Measurements from ENCODE around the gene DCAF11.

DCAF11 gene

DNA sequence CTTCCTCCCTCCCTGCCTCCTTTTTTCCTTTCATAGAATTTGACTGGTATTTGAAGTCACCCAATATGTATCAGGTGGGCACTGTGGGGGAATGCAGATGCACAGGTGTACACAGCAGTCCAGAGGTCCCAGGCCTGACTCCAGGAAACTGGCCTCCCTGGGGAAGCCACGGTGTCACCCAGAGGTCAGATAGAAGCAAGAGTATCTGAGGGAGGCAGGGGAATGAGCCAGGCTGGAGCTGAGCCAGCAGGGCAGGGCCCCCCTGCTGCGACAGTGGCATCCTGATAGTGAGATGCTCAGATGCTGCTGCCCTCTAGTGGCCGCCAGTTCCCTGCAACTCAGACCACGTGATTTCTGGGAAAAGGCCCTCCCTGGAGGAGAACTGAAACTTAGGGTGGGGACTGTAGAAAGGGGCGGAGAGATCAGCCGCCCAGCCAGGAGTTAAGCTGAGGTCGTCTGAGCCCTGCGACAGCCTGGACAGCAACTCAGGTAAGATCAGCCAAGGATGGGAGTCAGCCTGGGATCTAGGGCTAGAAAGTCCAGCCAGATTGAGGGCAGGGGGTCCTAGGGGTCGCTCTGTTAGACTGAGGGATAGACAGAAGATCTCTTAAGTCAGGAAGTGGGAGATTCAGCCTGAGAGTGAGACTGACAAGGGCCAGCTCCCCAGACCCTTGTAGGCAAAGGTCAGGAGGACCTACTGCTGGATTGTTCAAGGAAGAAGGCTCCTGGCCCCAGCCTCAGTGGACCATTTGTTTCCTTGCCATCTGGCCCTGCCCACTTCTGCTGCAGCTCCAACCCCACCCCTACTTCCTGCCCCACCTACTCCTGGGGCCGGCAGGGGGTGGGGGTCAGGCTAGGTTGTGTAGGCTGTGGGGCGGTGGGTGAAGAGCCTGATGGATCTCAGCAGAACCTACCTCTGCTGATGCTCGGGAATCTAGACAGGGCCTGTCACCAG, 46.5 kb downstream of the DCAF11 start, which contains the start of gene IRF9:
Gene IRF9 (plus strand): TSS at position 416 of the 955 bp plus-strand sequence. CDS start 880 bp downstream, outside the sequence.
- DNase-seq (ENCODE audit: low read depth in 2 of 2), result peak; percentile 91 to 98

DNA sequence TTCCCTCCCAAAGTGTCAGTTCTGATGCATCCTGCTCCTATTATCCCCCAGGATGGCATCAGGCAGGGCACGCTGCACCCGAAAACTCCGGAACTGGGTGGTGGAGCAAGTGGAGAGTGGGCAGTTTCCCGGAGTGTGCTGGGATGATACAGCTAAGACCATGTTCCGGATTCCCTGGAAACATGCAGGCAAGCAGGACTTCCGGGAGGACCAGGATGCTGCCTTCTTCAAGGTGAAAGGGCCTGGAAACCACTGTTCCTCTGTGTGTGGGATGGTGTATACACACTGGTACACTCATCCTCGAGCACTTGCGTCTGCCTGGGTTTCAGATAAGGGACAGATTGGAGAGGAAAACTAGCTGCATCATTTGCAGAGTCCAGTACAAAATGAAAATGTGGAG, 47.5 kb downstream of the DCAF11 start:
- no peak for DNase-seq (ENCODE audit: low read depth in 2 of 2)

DNA sequence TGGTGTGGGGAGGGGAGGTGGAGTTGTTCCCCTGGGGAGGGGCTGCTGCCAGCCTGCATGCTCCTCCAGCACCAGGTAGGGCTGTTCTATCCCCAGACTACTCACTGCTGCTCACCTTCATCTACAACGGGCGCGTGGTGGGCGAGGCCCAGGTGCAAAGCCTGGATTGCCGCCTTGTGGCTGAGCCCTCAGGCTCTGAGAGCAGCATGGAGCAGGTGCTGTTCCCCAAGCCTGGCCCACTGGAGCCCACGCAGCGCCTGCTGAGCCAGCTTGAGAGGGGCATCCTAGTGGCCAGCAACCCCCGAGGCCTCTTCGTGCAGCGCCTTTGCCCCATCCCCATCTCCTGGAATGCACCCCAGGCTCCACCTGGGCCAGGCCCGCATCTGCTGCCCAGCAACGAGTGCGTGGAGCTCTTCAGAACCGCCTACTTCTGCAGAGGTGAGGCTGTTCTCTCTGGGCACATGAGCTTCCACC, 50.0 kb downstream of the DCAF11 start:
- DNase-seq (ENCODE audit: low read depth in 2 of 2), result no peak

DNA sequence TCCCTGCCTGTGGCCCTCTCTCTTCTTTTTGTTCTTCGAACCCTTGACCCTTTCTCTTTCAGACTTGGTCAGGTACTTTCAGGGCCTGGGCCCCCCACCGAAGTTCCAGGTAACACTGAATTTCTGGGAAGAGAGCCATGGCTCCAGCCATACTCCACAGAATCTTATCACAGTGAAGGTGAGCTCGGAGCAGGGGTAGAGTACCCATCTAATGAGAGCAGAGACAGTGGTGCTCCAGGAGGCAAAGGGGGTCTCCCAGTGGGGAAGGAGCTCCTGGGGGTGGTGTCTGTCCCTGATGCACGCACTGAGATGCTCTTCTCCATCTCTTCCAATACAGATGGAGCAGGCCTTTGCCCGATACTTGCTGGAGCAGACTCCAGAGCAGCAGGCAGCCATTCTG, 51.2 kb downstream of the DCAF11 start:
- no peak for DNase-seq (ENCODE audit: low read depth in 2 of 2)

DNA sequence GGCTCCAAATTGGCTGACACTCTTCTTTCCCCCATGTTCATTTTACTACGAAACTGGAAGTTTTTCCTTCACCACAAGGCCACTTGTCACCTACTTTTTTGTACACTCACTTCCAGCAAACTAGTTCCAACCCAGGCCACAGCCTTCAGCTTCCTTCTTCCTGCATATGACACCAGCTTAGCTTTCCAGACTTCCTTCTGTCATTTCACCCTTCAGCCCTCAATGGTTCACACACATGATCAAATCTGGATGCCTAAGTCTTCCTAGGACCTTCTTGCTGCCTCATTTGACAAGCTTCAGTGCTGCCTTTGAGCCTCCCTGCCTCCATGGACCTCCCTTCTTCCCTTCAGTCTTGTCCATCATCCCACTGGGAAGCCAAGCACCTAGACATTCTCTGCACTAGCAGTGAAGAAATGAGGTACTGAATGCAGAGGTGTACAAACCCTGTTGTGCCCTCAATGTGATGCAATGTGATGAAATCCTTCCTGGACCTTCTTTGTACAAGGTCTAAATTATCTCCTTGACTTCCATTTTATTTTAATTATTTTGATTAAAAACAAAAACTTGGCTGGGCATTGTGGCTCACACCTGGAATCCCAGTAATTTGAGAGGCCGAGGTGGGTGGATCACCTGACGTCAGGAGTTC, 53.0 kb downstream of the DCAF11 start:
- no peak for DNase-seq (ENCODE audit: low read depth in 2 of 2)

DNA sequence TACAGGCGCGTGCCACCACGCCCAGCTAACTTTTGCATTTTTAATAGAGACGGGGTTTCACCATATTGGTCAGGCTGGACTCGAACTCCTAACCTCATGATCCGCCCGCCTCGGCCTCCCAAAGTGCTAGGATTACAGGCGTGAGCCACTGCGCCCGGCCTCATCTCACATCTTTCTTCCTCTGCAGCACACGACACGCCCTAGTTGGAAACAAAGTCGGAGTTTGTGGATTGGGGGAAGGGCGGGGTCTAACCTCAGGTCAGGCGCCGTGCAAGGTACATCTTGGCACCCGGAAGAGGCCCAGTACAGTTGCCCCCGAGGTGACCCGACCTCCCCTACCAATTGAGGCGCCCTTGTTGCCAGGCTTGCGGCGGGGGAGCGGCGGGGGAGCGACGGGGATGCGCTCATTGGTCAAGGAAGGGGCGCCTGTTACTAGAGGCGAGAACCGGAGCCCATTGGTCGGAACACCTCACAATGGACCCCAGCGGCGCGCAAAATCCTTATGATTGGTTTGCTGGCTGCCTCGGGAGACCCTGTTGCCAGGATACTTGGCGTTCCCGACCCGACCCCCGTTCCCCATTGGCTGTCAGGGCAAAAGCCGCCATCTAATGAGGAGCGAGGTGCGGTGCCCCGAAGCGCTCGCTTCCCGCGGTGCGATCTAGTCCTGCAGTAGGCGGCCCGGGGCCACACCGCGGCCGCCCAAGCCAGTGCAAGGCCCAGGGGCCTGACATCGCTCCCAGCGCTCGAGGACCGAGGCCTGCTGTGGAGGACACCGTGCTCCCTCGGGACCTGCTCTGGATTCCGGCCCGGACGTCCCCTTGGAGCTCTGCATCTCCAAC, 57.1 kb downstream of the DCAF11 start, which contains the start of gene REC8:
Gene REC8 (plus strand): TSS at position 659 of the 839 bp plus-strand sequence. CDS start 473 bp downstream, outside the sequence.
- DNase-seq (ENCODE audit: low read depth in 2 of 2), result peak; percentile 51 to 71

DNA sequence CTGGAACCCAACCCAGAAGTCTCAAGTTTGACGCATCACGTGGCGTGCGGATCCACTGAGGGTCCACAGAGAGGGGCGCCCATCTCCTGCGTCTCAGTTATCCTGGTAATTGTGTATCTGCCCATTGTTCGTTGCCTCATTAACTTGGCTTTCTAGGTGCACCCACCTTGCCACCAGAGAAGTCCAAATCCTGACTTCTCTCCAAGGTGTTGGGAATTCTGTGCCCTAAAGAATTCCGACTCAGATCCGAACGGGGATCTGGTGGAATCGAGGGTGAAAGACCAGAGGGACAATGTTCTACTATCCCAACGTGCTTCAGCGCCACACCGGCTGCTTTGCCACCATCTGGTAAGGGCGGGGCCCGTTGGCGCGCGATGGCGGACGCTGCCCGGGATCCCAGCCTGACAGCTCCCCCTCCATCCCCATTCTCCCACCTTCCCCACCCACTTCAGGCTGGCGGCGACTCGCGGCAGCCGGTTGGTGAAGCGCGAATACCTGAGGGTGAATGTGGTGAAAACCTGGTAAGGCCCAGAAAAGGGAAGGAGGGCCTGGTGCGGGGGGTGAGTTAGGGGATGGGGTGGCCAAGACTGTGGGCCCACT, 57.8 kb downstream of the DCAF11 start:
- no peak for DNase-seq (ENCODE audit: low read depth in 2 of 2)

DNA sequence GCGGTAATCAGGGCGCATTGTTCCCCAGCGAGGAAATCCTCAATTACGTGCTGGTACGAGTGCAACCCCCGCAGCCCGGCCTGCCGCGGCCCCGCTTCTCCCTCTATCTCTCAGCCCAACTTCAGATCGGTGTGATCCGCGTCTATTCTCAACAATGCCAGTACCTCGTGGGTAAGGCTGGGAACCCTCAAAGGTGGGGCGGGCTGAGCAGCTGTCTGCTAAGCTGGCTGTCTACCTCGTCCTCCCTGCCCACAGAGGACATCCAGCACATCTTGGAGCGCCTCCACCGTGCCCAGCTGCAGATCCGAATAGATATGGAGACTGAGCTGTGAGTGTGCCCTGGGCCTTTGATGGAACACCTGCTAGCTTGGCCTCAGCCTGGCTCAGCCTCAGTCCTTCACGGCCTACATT, 58.3 kb downstream of the DCAF11 start:
- DNase-seq (ENCODE audit: low read depth in 2 of 2), result no peak
